Calu3 (cell line): ENCODE data around the gene TRIM7. TPM values are rescaled to one million over a fixed set of nuclear protein-coding genes. Genes with fewer than 3 reads are reported as not detected.

Experiments used
- BruUV-seq: library from RNA; stranded (reverse); fragments of 400-500 nt; replicated peaks from 2 replicates; lab custom pipeline; 2021; lab: Mats Ljungman, UMichigan
- CTCF ChIA-PET: fragments of 300-600 bp; sonication (Branson Sonifier 250); formaldehyde crosslinking; loops from one replicate; lab custom pipeline; 2022; ENCODE audit warnings: antibody characterized with exemption; lab: Charles Lee
- DNase-seq: peaks from one replicate; pipeline ENCODE4 v3.0.0; 2022
- H3K27ac Mint-ChIP-seq: one replicate; pipeline ENCODE4 v1.8.0; 2022; ENCODE audit warnings: mixed read lengths; ENCODE audit not compliant: unreplicated experiment
- H3K27me3 Mint-ChIP-seq: one replicate; pipeline ENCODE4 v1.8.0; 2022; ENCODE audit warnings: mixed read lengths; ENCODE audit not compliant: unreplicated experiment
- H3K36me3 Mint-ChIP-seq: one replicate; pipeline ENCODE4 v1.8.0; 2022; ENCODE audit warnings: mild to moderate bottlenecking, moderate library complexity, mixed read lengths; ENCODE audit not compliant: insufficient read depth, unreplicated experiment
- H3K4me1 Mint-ChIP-seq: one replicate; pipeline ENCODE4 v1.8.0; 2022; ENCODE audit warnings: mild to moderate bottlenecking, low read depth, mixed read lengths; ENCODE audit not compliant: unreplicated experiment
- H3K4me3 Mint-ChIP-seq: one replicate; pipeline ENCODE4 v1.8.0; 2022; ENCODE audit warnings: mild to moderate bottlenecking, low read depth, moderate library complexity, mixed read lengths; ENCODE audit not compliant: unreplicated experiment
- H3K9me3 Mint-ChIP-seq: one replicate; pipeline ENCODE4 v1.8.0; 2022; ENCODE audit warnings: low read depth, mixed read lengths; ENCODE audit not compliant: unreplicated experiment
- intact Hi-C: fragments of 100-400 bp; cut with micrococcal nuclease; formaldehyde crosslinking; loops from one replicate; pipeline ENCODE4 v1.10.0; 2022; ENCODE audit not compliant: unreplicated experiment
- total RNA-seq: library from RNA; stranded (reverse); gene quantifications from 2 replicates; pipeline ENCODE4 v1.2.3, GENCODE V29; 2022
- TF ChIP-seq, protein P1 (sequence below): fragments of 200-600 bp; IDR thresholded peaks from one replicate; pipeline ENCODE4 v1.8.0; 2022; ENCODE audit warnings: antibody characterized with exemption; ENCODE audit not compliant: unreplicated experiment

The TRIM7 gene
- total RNA-seq, 1 experiment from 2014 or later = 2.4 TPM

DNA sequence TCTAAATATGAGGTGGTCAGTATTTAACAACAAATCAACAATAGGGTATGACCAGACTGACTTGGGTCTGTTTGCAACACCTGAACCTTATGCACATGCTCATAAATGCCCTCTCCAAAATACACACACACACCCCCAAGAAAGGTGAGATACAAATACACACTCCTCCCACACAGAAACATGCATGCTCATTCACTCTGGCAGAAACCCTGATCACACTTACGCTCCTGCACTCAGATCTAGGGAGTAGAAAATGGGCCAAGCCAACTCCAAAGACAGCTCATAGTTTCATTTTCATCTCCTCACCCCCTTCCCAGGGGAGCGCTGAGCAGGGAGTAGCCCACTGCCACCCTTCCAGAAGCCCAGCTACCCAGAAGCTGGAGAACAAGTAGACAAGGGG is 11.3 kb downstream of the TRIM7 start:
- Mint-ChIP-seq H3K4me1 (peaks cover 32% of the 10 kb centered on the region), H3K4me3 (no peak overlapping the region), H3K27me3 (peaks cover 11% of the 10 kb centered on the region), H3K9me3 (no peaks in the 10 kb centered on the region), H3K27ac (no peak overlapping the region), H3K36me3 (peaks cover 43% of the 10 kb centered on the region)
- TF ChIP-seq, protein P1, sequence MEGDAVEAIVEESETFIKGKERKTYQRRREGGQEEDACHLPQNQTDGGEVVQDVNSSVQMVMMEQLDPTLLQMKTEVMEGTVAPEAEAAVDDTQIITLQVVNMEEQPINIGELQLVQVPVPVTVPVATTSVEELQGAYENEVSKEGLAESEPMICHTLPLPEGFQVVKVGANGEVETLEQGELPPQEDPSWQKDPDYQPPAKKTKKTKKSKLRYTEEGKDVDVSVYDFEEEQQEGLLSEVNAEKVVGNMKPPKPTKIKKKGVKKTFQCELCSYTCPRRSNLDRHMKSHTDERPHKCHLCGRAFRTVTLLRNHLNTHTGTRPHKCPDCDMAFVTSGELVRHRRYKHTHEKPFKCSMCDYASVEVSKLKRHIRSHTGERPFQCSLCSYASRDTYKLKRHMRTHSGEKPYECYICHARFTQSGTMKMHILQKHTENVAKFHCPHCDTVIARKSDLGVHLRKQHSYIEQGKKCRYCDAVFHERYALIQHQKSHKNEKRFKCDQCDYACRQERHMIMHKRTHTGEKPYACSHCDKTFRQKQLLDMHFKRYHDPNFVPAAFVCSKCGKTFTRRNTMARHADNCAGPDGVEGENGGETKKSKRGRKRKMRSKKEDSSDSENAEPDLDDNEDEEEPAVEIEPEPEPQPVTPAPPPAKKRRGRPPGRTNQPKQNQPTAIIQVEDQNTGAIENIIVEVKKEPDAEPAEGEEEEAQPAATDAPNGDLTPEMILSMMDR = no peak
- CTCF ChIA-PET = no interaction called here
- intact Hi-C loops = no loop called here
- BruUV-seq = no TSS peak
- no peak for DNase-seq

DNA sequence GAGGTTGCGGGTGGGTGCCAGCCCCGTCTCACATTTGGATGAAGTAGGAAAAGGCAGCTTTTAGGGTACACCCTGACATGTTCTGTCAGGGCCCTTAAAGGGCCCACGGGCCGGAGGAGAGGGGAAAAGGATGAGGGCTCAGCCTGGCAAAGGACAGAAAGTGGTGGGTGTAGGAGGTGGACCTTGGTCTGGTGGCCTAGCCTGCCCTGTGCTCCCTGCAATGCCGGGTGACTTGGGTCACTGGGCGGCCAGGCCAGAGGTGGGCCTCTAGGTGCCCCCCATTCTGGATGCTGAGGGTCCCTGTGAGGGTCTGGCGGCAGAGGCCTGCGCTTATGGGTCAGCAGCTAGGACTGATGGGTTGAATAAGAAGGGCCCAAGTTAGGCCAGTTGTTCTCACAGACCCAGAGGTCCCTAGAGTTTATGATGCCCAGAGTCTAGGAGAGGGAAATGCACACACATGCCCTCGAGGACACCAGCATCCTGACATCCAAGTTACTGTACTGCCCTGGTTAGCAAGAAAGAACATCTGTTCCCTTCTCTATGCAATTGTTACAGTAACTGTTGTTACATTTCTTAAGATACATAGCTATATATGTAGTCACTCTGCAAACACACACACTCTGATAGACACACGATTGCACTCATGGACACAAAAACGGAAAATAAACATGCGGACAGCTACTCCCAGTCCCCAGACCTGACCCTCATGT is 12.5 kb downstream of the TRIM7 start:
- intact Hi-C loops = no loop called here
- Mint-ChIP-seq H3K27me3 (peaks cover 17% of the 10 kb centered on the region), H3K9me3 (no peaks in the 10 kb centered on the region), H3K4me1 (peaks cover 40% of the 10 kb centered on the region), H3K36me3 (peaks cover 55% of the 10 kb centered on the region), H3K4me3 (peak overlapping the region; percentile 93), H3K27ac (peak overlapping the region; percentile 100)
- DNase-seq = no peak
- TF ChIP-seq, protein P1 = no peak
- BruUV-seq = TSS peak; percentile 16
- CTCF ChIA-PET = interaction anchor here (1.4 to 1.6 kb wide), 3 partner anchors 10 to 14 kb away, joined by 5 to 8 read pairs (median 7); partner anchors contain the start of gene TRIM7

DNA sequence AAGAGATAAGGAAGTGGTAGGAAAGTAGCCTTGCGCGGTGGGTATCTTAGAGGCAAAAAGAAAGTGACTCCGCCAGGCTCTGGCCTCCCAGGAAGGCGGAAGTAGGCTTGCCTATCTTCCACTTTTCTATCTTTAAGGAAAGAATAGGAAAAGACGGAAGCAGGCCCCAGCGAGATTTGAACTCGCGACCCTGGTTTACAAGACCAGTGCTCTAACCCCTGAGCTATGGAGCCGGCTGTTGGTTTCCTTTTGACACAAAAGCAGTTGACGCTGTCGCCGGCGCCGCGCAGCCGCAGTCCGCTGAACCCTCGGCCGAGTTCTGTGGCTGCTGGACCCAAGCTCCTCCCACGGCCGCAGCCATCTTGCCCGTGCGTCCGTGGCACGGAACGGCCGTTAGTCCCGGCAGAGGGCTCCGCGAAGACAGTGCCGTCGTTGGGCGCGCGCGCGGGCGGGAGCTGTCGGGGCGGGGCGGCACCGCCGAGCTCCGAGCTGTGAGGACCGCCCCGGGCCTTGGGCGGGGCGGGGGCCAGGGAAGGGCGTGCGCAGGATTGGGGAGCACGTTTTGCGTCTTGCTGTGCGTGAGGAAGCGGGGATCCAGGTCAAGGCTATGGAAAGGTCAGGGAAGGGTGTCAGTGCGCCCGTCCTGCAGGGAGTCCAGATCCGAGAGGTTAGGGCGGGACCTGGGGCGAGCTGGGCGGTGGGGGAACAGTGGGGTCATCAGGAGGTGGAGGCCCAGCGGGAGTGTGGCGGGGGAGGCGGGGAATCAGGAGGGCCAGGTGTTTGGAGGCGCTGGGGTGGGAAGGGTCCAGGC is 13.3 kb downstream of the TRIM7 start:
- peaks cover 62% of the 10 kb centered on the region for H3K36me3 Mint-ChIP-seq
- no peaks in the 10 kb centered on the region for H3K9me3 Mint-ChIP-seq
- H3K27ac Mint-ChIP-seq = peak overlapping the region; percentile 100
- no TSS peak for BruUV-seq
- TF ChIP-seq, protein P1 = no peak
- peak overlapping the region; percentile 93 for H3K4me3 Mint-ChIP-seq
- intact Hi-C loops = no loop called here
- CTCF ChIA-PET = interaction anchor here (1.4 to 1.6 kb wide), 3 partner anchors 11 to 15 kb away, joined by 5 to 8 read pairs (median 7); partner anchors contain the start of gene TRIM7
- peaks cover 47% of the 10 kb centered on the region for H3K4me1 Mint-ChIP-seq
- DNase-seq = peak; percentile 96
- peaks cover 17% of the 10 kb centered on the region for H3K27me3 Mint-ChIP-seq

DNA sequence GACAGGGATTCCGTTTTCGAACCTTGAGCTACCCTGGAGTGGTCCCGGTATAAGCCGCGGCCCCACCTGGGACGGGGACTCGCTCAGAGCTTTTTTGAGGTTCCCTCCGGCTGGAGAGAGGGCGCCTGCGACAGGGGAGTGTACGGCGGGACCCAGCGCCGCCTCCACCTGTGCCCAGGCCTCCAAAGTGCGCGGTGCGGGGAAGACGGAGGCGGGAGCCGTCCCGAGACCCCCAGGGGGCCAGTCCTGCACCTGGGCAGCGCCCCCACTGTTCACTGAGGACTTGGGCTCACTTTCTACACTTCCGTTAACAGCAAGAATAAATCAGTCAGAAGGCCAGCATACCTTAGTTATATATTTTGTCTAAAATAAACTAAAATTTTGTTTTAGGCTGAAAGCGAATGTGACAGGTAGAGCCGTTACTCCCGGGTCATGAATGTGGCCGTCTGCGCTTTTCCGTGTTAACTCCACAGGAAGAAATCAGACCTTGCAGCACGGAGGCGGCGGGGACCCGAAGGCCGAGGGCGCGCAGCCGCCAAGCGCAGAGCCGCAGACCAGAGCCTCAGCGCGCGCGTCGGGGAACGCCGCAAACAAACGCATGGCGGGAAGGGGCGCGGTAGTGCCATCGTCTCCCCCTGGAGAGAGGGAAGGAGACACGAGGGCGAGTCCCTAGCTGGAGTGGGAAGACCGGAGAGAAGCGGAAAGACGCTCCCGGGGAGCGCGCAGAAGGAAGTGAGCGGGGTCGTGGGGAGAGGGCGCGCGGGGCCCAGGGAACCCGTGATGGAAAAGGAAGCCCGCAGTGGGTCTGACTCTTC is 14.1 kb downstream of the TRIM7 start:
- intact Hi-C loops = no loop called here
- peaks cover 17% of the 10 kb centered on the region for H3K27me3 Mint-ChIP-seq

More for the DNA sequence above, 14.1 kb downstream of the TRIM7 start:
- peak overlapping the region; percentile 93 for H3K4me3 Mint-ChIP-seq
- H3K36me3 Mint-ChIP-seq = peaks cover 67% of the 10 kb centered on the region
- H3K27ac Mint-ChIP-seq = peak overlapping the region; percentile 100
- TF ChIP-seq, protein P1 = peak; percentile 58
- H3K4me1 Mint-ChIP-seq = peaks cover 49% of the 10 kb centered on the region
- no TSS peak for BruUV-seq
- peak; percentile 59 for DNase-seq
- no peaks in the 10 kb centered on the region for H3K9me3 Mint-ChIP-seq
- CTCF ChIA-PET = interaction anchor here (1.4 to 3.7 kb wide), 4 partner anchors 11 to 17 kb away, joined by 5 to 24 read pairs (median 8); partner anchors contain the start of gene TRIM7
